GM13976 (cell line): ENCODE measurements around the gene DOCK4.

ENCODE experiments used
- DNase-seq: peaks from one replicate; pipeline ENCODE4 v3.0.0; 2012; ENCODE audit warnings: low spot score
- in situ Hi-C: fragments of 300-500 bp; cut with MboI; formaldehyde crosslinking; loops from one replicate; pipeline ENCODE4 v1.12.0; 2022; ENCODE audit warnings: low sequenced_read_pairs, mixed read lengths, inconsistent platforms; ENCODE audit not compliant: unreplicated experiment
- TF ChIP-seq, protein P1 (sequence below): IDR thresholded peaks from 2 replicates; pipeline ENCODE4 v1.5.1; 2012; ENCODE audit warnings: borderline replicate concordance, mild to moderate bottlenecking; ENCODE audit not compliant: insufficient read depth; ENCODE audit errors: extremely low read depth, missing control alignments, control extremely low read depth

The DOCK4 gene

DNA sequence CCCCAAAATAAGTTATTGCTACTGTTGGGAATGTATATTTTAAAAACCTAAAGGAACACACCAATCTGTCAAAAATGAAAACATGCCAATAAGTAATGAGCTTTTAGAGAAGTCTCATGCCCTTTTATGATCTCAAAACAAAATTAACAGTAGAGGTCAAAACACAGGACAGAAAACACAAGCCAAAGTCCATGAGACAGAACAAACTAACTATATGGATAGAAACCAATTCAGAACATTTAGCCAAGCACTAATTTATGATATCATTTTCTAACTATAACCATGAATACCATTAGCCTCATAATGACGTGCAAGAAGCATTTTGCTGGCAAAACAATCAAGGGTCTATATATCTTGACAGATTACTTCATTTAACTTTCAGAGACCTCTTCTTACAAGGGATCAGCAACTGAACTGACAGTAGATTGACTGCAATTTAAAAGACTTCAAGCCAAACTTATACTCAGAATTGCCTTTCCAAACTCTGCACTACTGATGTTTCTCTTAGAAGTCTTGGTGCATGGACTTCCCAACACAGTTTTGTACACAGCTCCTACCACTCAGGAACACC, 200.9 kb downstream of the DOCK4 start:
- in situ Hi-C loops: no loop called here
- DNase-seq: no peak
- TF ChIP-seq, protein P1, sequence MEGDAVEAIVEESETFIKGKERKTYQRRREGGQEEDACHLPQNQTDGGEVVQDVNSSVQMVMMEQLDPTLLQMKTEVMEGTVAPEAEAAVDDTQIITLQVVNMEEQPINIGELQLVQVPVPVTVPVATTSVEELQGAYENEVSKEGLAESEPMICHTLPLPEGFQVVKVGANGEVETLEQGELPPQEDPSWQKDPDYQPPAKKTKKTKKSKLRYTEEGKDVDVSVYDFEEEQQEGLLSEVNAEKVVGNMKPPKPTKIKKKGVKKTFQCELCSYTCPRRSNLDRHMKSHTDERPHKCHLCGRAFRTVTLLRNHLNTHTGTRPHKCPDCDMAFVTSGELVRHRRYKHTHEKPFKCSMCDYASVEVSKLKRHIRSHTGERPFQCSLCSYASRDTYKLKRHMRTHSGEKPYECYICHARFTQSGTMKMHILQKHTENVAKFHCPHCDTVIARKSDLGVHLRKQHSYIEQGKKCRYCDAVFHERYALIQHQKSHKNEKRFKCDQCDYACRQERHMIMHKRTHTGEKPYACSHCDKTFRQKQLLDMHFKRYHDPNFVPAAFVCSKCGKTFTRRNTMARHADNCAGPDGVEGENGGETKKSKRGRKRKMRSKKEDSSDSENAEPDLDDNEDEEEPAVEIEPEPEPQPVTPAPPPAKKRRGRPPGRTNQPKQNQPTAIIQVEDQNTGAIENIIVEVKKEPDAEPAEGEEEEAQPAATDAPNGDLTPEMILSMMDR: no peak

DNA sequence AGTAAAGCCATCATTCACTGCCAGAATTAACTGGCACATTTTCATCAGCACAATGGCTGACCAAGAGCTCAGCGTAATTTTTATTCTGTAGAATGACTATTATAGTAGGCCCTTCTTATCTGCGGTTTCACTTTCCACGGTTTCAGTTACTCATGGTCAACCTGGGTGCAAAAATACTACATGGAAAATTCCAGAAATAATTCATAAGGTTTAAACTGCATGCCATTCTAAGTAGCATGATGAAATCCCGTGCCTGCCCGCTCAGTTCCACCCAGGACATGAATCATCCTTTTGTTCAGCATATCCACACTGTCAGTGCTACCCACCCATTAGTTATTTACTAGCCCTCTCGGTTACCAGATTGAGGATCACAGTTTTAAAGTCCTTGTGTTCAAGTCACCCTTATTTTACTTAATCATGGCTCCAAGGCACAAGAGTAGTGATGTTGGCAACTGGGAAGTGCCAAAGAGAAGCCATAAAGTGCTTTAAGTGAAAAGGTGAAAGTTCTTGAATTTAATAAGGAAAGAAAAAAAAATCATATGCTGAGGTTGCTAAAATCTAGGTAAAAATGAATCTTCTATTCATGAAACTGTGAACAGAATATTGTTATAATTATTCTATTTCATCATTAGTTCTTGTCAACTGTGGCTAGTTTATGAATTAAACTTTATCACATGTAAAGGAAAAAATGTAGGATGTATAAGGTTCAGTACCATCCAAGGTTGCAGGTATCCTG, 204.9 kb downstream of the DOCK4 start:
- in situ Hi-C loops: no loop called here
- DNase-seq: no peak
- TF ChIP-seq, protein P1: no peak

DNA sequence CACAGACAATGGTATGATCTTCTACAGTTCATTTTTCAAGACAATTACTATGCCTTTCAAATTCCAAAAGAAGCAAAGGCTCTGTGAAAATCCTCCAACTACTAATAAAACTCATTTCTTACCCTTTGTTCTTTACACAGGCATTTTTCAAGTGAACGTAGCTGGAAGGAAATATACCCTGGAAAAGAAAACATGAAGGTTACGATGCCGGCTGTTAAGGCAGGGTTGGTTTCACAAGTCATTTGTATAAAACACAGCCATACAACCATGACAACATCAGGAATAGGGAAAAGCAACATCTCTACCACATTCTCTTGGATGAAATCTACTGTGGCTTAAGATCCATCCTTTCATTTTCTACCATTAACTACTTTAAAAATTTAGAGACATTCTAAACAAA, 207.9 kb downstream of the DOCK4 start:
- DNase-seq: no peak
- TF ChIP-seq, protein P1: no peak
- in situ Hi-C loops: no loop called here

DNA sequence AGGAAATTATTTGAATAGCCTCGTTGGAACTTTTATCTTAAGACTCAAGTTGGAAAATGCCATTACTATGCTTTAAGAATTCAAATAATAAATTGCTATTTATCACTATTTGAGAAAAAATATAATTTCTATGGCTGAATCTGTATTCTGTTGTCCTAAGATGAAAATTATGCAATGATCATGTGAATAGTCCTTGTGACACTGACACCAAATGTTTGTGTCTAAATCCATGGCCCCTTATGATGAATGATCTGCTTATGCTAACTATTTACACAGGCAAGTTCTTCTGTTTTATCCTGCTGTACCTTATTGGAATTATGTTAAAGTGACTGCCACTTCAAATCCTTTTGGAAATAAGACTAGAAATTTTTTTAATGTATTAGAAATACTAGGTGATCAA, 208.7 kb downstream of the DOCK4 start:
- in situ Hi-C loops: no loop called here
- TF ChIP-seq, protein P1: no peak

DNA sequence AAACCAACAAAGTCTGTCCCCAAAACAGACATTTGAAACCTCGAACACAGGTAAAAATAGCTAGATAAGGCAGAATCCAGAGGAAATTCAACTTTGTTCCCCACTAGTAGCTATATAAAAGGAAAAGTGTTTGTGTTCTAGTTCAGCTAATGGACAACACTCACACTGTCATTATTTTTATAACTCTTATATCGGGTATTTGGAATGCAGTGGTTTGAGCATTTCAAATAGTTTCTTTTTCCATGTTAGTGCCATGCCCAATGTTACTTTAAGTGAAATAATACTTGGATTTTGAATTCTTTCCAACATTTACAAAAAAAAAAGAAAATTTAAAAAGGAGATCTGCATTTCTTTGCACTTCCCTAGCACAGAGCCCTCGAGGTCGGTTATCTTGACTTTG, 213.6 kb downstream of the DOCK4 start:
- in situ Hi-C loops: no loop called here
- no peak for DNase-seq
- TF ChIP-seq, protein P1: no peak

More for the DNA sequence above, 208.7 kb downstream of the DOCK4 start:
- DNase-seq: no peak

DNA sequence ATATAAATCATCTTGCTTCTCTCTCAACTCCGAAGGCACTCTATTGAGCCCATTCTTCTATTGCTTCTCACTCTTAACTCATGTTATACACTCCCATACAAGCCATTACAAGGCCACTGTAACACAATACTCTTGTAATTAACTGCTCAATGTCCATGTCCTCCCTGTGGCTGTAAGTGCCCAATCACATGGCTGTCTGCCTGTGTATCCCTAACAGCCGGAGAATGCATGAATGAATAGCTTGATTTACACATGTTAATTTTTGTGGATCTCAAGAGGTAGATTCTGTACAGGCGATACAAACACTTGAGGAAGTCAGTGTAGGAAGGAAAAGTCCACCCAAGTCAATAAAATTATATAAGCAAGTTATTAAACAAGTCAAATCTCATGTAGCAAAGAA, 215.6 kb downstream of the DOCK4 start:
- TF ChIP-seq, protein P1: no peak
- in situ Hi-C loops: no loop called here
- DNase-seq: no peak
